ENCODE results near the gene LIN28B. TPM values are rescaled to one million over a fixed set of nuclear protein-coding genes. Genes with fewer than 3 reads are reported as not detected.

Gene LIN28B
- total RNA-seq, 4 donors from 2014 or later = not detected

GRCh38 chr6:105015482-105015881 lies 58.6 kb downstream of the LIN28B start:
- TF ChIP-seq, protein P1, sequence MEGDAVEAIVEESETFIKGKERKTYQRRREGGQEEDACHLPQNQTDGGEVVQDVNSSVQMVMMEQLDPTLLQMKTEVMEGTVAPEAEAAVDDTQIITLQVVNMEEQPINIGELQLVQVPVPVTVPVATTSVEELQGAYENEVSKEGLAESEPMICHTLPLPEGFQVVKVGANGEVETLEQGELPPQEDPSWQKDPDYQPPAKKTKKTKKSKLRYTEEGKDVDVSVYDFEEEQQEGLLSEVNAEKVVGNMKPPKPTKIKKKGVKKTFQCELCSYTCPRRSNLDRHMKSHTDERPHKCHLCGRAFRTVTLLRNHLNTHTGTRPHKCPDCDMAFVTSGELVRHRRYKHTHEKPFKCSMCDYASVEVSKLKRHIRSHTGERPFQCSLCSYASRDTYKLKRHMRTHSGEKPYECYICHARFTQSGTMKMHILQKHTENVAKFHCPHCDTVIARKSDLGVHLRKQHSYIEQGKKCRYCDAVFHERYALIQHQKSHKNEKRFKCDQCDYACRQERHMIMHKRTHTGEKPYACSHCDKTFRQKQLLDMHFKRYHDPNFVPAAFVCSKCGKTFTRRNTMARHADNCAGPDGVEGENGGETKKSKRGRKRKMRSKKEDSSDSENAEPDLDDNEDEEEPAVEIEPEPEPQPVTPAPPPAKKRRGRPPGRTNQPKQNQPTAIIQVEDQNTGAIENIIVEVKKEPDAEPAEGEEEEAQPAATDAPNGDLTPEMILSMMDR (IDR thresholded peaks at IDR 0.05) = no peak
- ATAC-seq (ENCODE audit: low FRiP score) (no peak), DNase-seq (ENCODE audit: low spot score) (no peak)

DNA sequence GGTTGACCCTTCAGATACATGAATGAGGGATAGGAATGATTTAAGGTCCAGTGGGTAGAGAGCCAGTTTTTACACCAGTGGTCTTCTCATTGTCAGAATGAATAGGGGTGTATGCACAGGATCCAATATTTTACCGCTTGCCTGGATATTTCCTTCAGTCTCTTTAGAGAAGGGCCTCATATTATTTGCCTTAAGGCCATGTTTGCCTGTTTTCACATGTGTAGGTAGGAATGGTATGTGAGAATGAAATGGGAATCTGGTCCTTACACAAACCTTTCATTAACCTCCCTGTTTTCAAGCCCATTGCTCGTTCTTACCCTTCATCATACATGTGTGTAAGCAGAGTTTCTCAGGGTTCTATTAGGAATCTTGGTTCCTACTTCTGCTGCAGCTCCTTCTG lies 62.4 kb downstream of the LIN28B start:
- DNase-seq (ENCODE audit: low spot score) (no peak), ATAC-seq (ENCODE audit: low FRiP score) (no peak)
- TF ChIP-seq, protein P1 (IDR thresholded peaks at IDR 0.05) = no peak

- TF ChIP-seq, protein P1 (IDR thresholded peaks at IDR 0.05) = no peak
- DNase-seq (ENCODE audit: low spot score) = no peak
- ATAC-seq (ENCODE audit: low FRiP score) = no peak
Observed at GRCh38 chr6:105021399-105021798, 64.5 kb downstream of the LIN28B start.

DNA sequence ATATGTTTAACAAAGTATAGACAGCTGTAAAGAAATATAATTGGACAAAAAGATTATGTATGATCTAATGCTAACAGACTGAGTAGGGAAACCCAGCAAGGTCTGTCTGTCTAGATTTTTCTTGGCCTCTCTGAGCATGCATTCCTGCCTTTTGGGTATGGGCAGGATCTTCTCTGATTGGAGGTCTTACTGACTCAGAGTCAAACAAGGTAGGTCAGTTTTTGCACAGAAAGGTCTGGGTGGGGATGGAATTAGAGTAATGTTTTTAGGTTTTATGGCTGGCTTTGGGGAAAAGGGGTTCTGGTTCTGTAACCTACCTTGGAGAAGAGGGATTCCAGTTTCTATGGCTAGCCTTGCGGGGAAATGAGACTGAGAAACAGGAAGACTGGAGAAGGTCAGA lies 65.5 kb downstream of the LIN28B start:
- TF ChIP-seq, protein P1 (IDR thresholded peaks at IDR 0.05) = no peak
- ATAC-seq (ENCODE audit: low FRiP score) (no peak), DNase-seq (ENCODE audit: low spot score) (no peak)

DNA sequence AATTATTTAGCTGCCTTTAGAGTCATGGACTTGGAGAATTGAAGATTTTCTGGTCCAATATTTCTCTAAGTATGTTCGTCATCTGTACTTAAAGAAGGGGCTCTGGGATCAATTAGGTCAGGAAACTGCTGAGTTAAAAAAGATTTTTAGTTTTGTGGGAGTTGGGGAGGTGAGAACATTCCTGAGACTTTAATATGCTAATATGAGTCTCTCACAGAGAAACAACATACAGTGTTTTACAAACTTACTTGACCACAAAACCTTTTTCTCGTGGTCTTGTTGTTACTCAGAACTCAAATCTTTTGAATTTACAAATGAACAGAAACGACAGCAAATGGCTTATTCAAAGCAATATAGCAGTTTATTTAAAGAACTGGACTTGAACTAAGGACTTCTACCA lies 67.9 kb downstream of the LIN28B start:
- TF ChIP-seq, protein P1 (IDR thresholded peaks at IDR 0.05) = no peak
- DNase-seq (ENCODE audit: low spot score) (no peak), ATAC-seq (ENCODE audit: low FRiP score) (no peak)

GRCh38 chr6:105028898-105029297 lies 72.0 kb downstream of the LIN28B start:
- no peak for DNase-seq (ENCODE audit: low spot score)
- no peak for ATAC-seq (ENCODE audit: low FRiP score)
- TF ChIP-seq, protein P1 (IDR thresholded peaks at IDR 0.05) = no peak

GRCh38 chr6:105029581-105029980 lies 72.7 kb downstream of the LIN28B start:
- TF ChIP-seq, protein P1 (IDR thresholded peaks at IDR 0.05) = no peak
- DNase-seq (ENCODE audit: low spot score) (no peak), ATAC-seq (ENCODE audit: low FRiP score) (no peak)
